OCI-LY7 (cell line): ENCODE results near the gene PCDH8. TPM values are rescaled to one million over a fixed set of nuclear protein-coding genes. Genes with fewer than 3 reads are reported as not detected.

ENCODE experiments used
- BruUV-seq: library from RNA; stranded (reverse); fragments of 400-500 nt; replicated peaks from 2 replicates; lab custom pipeline; 2021; lab: Mats Ljungman, UMichigan
- CTCF ChIA-PET: fragments of 300-600 bp; sonication (Branson Sonifier 250); formaldehyde crosslinking; loops from one replicate; lab custom pipeline; 2022; ENCODE audit warnings: antibody characterized with exemption; ENCODE audit not compliant: unreplicated experiment; lab: Charles Lee
- POLR2A ChIA-PET: fragments of 300-600 bp; sonication (Branson Sonifier 250); formaldehyde crosslinking; loops from one replicate; lab custom pipeline; 2022; ENCODE audit warnings: antibody characterized with exemption; lab: Charles Lee
- DNase-seq: peaks from one replicate; pipeline ENCODE4 v3.0.0-alpha.2; 2015; ENCODE audit warnings: low spot score
- H2AFZ ChIP-seq: fragments of 200-600 bp; sonication (generic), shearing (Covaris generic); 2 replicates; pipeline ENCODE4 v1.6.1; 2014; ENCODE audit warnings: mild to moderate bottlenecking, antibody characterized with exemption, low read length, moderate library complexity
- H3K27ac ChIP-seq: fragments of 200-600 bp; sonication (generic); 2 replicates; pipeline ENCODE4 v1.5.1; 2014; ENCODE audit warnings: mixed run types, low read depth, mild to moderate bottlenecking, moderate library complexity, low read length, inconsistent platforms; ENCODE audit not compliant: poor library complexity, severe bottlenecking
- H3K36me3 ChIP-seq: fragments of 200-600 bp; sonication (generic); 2 replicates; pipeline ENCODE4 v1.6.1; 2014; ENCODE audit warnings: mild to moderate bottlenecking, antibody characterized with exemption, low read length, moderate library complexity, mixed read lengths; ENCODE audit not compliant: insufficient read depth
- H3K4me1 ChIP-seq: fragments of 200-600 bp; sonication (generic); 2 replicates; pipeline ENCODE4 v1.5.1; 2014; ENCODE audit warnings: mild to moderate bottlenecking, low read length; ENCODE audit not compliant: insufficient read depth, poor library complexity, severe bottlenecking
- H3K4me2 ChIP-seq: fragments of 200-600 bp; sonication (generic); 2 replicates; pipeline ENCODE4 v1.6.1; 2014; ENCODE audit warnings: mild to moderate bottlenecking, low read length
- H3K4me3 ChIP-seq: fragments of 200-600 bp; sonication (generic); 2 replicates; pipeline ENCODE4 v1.5.1; 2014; ENCODE audit warnings: mild to moderate bottlenecking, low read depth, low read length; ENCODE audit not compliant: poor library complexity, severe bottlenecking
- H3K79me2 ChIP-seq: fragments of 200-600 bp; sonication (generic); 2 replicates; pipeline ENCODE4 v1.6.1; 2016; ENCODE audit warnings: low read depth, mild to moderate bottlenecking, low read length, moderate library complexity, mixed read lengths; ENCODE audit not compliant: insufficient read depth
- H3K9me2 ChIP-seq: fragments of 200-600 bp; sonication (generic); 2 replicates; pipeline ENCODE4 v1.6.1; 2016; ENCODE audit warnings: mild to moderate bottlenecking, low read length, mixed read lengths; ENCODE audit not compliant: insufficient read depth
- H3K9me3 ChIP-seq: fragments of 200-600 bp; sonication (generic); 2 replicates; pipeline ENCODE4 v1.6.1; 2014; ENCODE audit warnings: mild to moderate bottlenecking, mixed run types, low read length, mixed read lengths
- H4K20me1 ChIP-seq: fragments of 200-600 bp; sonication (generic); 2 replicates; pipeline ENCODE4 v1.6.1; 2014; ENCODE audit warnings: mild to moderate bottlenecking, antibody characterized with exemption, low read length, moderate library complexity, mixed read lengths; ENCODE audit not compliant: insufficient read depth
- CTCF ChIP-seq: fragments of 200-600 bp; sonication (generic); conservative IDR thresholded peaks from 2 replicates; pipeline ENCODE4 v1.5.1; 2014; ENCODE audit warnings: mild to moderate bottlenecking, antibody characterized with exemption, low read length, moderate library complexity, mixed read lengths
- EZH2phosphoT487 ChIP-seq: fragments of 200-600 bp; sonication (generic); IDR thresholded peaks from 2 replicates; pipeline ENCODE4 v1.6.1; 2018; ENCODE audit warnings: low read depth, borderline replicate concordance, mild to moderate bottlenecking, mixed run types, antibody characterized with exemption, low read length, moderate library complexity, mixed read lengths
- intact Hi-C: fragments of 100-400 bp; cut with micrococcal nuclease; formaldehyde crosslinking; loops from one replicate; pipeline ENCODE4 v1.10.0; 2022; ENCODE audit not compliant: unreplicated experiment
- total RNA-seq, 2 experiments: library from RNA; depleted of rRNA in 1 of 2; stranded (reverse); fragments of >200 nt in 1 of 2; shearing (Covaris generic) in 1 of 2; gene quantifications; 2 replicates each; pipeline ENCODE4 v1.2.3, GENCODE V29; 2014 to 2022

Gene PCDH8
- total RNA-seq, 2 experiments from 2014 or later = not detected

GRCh38 chr13:52882785-52883184 is 34.3 kb upstream of the PCDH8 start:
- Histone ChIP-seq H3K9me2 (no peaks in the 10 kb centered on the region), H3K9me3 (no peaks in the 10 kb centered on the region), H3K27ac (no peak overlapping the region), H3K79me2 (no peaks in the 10 kb centered on the region), H3K36me3 (no peaks in the 10 kb centered on the region), H3K4me3 (no peak overlapping the region), H4K20me1 (no peaks in the 10 kb centered on the region), H2AFZ (no peak overlapping the region), H3K4me1 (no peaks in the 10 kb centered on the region), H3K4me2 (no peak overlapping the region)
- ChIA-PET POLR2A (no interaction called here), CTCF (no interaction called here)
- no peak for DNase-seq
- no TSS peak for BruUV-seq
- TF ChIP-seq CTCF (no peak), EZH2phosphoT487 (no peak)
- intact Hi-C loops = no loop called here

- H3K9me3 ChIP-seq = peaks cover under 1% of the 10 kb centered on the region; the same call in 1 of the 2 replicates
- ChIA-PET CTCF (no interaction called here), POLR2A (no interaction called here)
- no peaks in the 10 kb centered on the region for H3K36me3 ChIP-seq
- no peak overlapping the region for H3K4me2 ChIP-seq
- H3K27ac ChIP-seq = no peak overlapping the region
- H3K79me2 ChIP-seq = no peaks in the 10 kb centered on the region
- no peak overlapping the region for H2AFZ ChIP-seq
- H4K20me1 ChIP-seq = no peaks in the 10 kb centered on the region
- no TSS peak for BruUV-seq
- TF ChIP-seq CTCF = no peak
- no peak for TF ChIP-seq EZH2phosphoT487
- no peaks in the 10 kb centered on the region for H3K4me1 ChIP-seq
- H3K9me2 ChIP-seq = no peaks in the 10 kb centered on the region
- no peak overlapping the region for H3K4me3 ChIP-seq
- intact Hi-C loops = no loop called here
- no peak for DNase-seq
Observed at GRCh38 chr13:52879950-52880741, 31.7 kb upstream of the PCDH8 start.

- Histone ChIP-seq H3K4me1 (no peaks in the 10 kb centered on the region), H4K20me1 (no peaks in the 10 kb centered on the region), H3K79me2 (no peaks in the 10 kb centered on the region), H3K4me3 (no peak overlapping the region), H3K9me3 (peaks cover 8% of the 10 kb centered on the region; the same call in 1 of the 2 replicates), H3K36me3 (no peaks in the 10 kb centered on the region), H3K4me2 (no peak overlapping the region), H3K27ac (no peak overlapping the region), H2AFZ (no peak overlapping the region), H3K9me2 (no peaks in the 10 kb centered on the region)
- DNase-seq = no peak
- CTCF ChIA-PET = no interaction called here
- BruUV-seq = no TSS peak
- intact Hi-C loops = no loop called here
- POLR2A ChIA-PET = no interaction called here
- TF ChIP-seq EZH2phosphoT487 (no peak), CTCF (no peak)
Observed at GRCh38 chr13:52878831-52879230, 30.4 kb upstream of the PCDH8 start.
